ENCODE data around the gene OSBPL9.
"Not testable (repeated sequence)": the region's sequence is repeated elsewhere in the genome, so short reads cannot be mapped to it uniquely, and the experiment has no call there.

OSBPL9 gene

GRCh38 chr1:51666478-51666877 is 49.6 kb downstream of the OSBPL9 start:
- no peak for DNase-seq

- DNase-seq = no peak
Observed at GRCh38 chr1:51667561-51667960, 50.7 kb downstream of the OSBPL9 start.

GRCh38 chr1:51669272-51669671 is 52.4 kb downstream of the OSBPL9 start:
- no peak for DNase-seq

GRCh38 chr1:51669816-51670215 is 52.9 kb downstream of the OSBPL9 start:
- DNase-seq = no peak

- no peak for DNase-seq
Observed at GRCh38 chr1:51671527-51672325, 54.8 kb downstream of the OSBPL9 start.

- DNase-seq = no peak
Observed at GRCh38 chr1:51673279-51673678, 56.4 kb downstream of the OSBPL9 start.

- DNase-seq = no peak
Observed at GRCh38 chr1:51675177-51675780, 58.4 kb downstream of the OSBPL9 start.

- DNase-seq = no peak
Observed at GRCh38 chr1:51679435-51679834, 62.5 kb downstream of the OSBPL9 start.

GRCh38 chr1:51684776-51685175 is 67.9 kb downstream of the OSBPL9 start:
- no peak for DNase-seq

GRCh38 chr1:51686450-51686849 is 69.6 kb downstream of the OSBPL9 start:
- DNase-seq = no peak

- no peak for DNase-seq
Observed at GRCh38 chr1:51689075-51689440, 72.2 kb downstream of the OSBPL9 start.

GRCh38 chr1:51689643-51690042 is 72.8 kb downstream of the OSBPL9 start:
- DNase-seq = no peak

GRCh38 chr1:51690285-51690961 is 73.5 kb downstream of the OSBPL9 start:
- no peak for DNase-seq

GRCh38 chr1:51691920-51692319 is 75.0 kb downstream of the OSBPL9 start:
- no peak for DNase-seq

GRCh38 chr1:51693419-51694155 is 76.7 kb downstream of the OSBPL9 start:
- no peak for DNase-seq

- no peak for DNase-seq
Observed at GRCh38 chr1:51697166-51697565, 80.3 kb downstream of the OSBPL9 start.

GRCh38 chr1:51699391-51699790 is 82.5 kb downstream of the OSBPL9 start:
- DNase-seq = no peak

GRCh38 chr1:51701782-51702181 is 84.9 kb downstream of the OSBPL9 start:
- not testable (repeated sequence) for DNase-seq

- not testable (repeated sequence) for DNase-seq
Observed at GRCh38 chr1:51702220-51702619, 85.3 kb downstream of the OSBPL9 start.

GRCh38 chr1:51705035-51705434 is 88.1 kb downstream of the OSBPL9 start:
- no peak for DNase-seq

GRCh38 chr1:51708911-51709760 is 92.2 kb downstream of the OSBPL9 start:
- DNase-seq = no peak

GRCh38 chr1:51709951-51710350 is 93.1 kb downstream of the OSBPL9 start:
- no peak for DNase-seq

All from NCI-H1092 (cell line).